Central memory CD8-positive, alpha-beta T cell (primary cell): ENCODE data around the gene KCNK18.
"Not testable (repeated sequence)": the region's sequence is repeated elsewhere in the genome, so short reads cannot be mapped to it uniquely, and the experiment has no call there.

ENCODE experiments used
- ATAC-seq: fragments of 150-1000 bp; cut with Tn5 transposase; replicated peaks from 2 replicates; pipeline ENCODE4 v1.10.0; 2022; ENCODE audit warnings: mild to moderate bottlenecking, moderate FRiP score, moderate number of reproducible peaks; ENCODE audit not compliant: poor library complexity, severe bottlenecking; ENCODE audit errors: extremely low read depth
- DNase-seq, 2 donors: peaks; one replicate each; pipeline ENCODE4 v3.0.0; 2021; ENCODE audit warnings: low spot score in 2 of 2
- H3K27ac Mint-ChIP-seq: one replicate; pipeline ENCODE4 v1.8.0; 2022; ENCODE audit warnings: low read depth, mild to moderate bottlenecking, moderate library complexity, mixed read lengths
- H3K27me3 Mint-ChIP-seq: one replicate; pipeline ENCODE4 v1.8.0; 2022; ENCODE audit warnings: mixed read lengths
- H3K36me3 Mint-ChIP-seq: one replicate; pipeline ENCODE4 v1.8.0; 2022; ENCODE audit warnings: mild to moderate bottlenecking, moderate library complexity, mixed read lengths; ENCODE audit not compliant: insufficient read depth
- H3K4me1 Mint-ChIP-seq: one replicate; pipeline ENCODE4 v1.8.0; 2022; ENCODE audit warnings: mixed read lengths
- H3K4me3 Mint-ChIP-seq: one replicate; pipeline ENCODE4 v1.8.0; 2022; ENCODE audit warnings: mild to moderate bottlenecking, moderate library complexity, mixed read lengths
- H3K9me3 Mint-ChIP-seq: one replicate; pipeline ENCODE4 v1.8.0; 2022; ENCODE audit warnings: mixed read lengths

KCNK18 gene

DNA sequence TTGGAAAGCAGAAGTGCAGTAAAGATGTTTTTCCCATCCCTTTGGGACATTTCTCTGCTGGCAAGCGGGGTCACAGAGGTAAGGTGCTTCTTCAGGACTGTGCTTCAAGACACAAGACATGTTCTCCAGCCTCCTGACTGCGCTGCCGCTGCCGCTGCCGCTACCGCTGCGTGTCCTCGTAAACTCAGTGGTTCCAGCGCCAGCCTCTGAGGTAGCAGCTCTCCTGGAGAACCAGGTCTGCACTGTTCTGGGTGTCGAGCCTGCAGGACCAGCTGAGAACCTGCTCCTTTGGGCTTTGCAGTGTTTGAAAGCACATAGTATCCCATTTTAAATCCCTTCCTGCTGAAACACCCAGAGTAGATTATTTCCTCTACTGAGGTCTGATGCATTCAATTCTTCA, 13.0 kb upstream of the KCNK18 start:
- peaks cover 36% of the 10 kb centered on the region for H3K27me3 Mint-ChIP-seq
- no peaks in the 10 kb centered on the region for H3K36me3 Mint-ChIP-seq
- DNase-seq (no peak), ATAC-seq (no peak)
- no peak overlapping the region for H3K4me3 Mint-ChIP-seq
- H3K27ac Mint-ChIP-seq, result no peak overlapping the region
- no peaks in the 10 kb centered on the region for H3K9me3 Mint-ChIP-seq
- H3K4me1 Mint-ChIP-seq, result no peaks in the 10 kb centered on the region

DNA sequence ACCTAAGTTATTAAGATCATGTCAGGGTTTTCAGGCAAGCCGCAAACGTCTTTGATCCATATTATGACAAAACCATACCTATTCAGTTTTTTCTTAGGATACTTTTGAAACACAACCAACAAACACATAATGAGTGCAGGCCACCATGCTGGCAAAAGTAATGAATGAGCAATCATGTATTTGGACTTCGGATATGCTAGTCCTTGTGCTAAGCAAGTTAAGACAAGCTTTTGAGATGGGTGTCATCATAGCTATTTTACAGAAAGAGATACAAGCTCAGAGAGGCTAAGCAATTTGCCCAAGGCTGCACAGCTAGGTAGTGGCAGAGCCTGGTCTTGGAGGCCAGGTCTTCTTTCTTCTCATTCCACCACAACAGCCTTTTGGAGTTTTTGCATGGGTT, 12.5 kb upstream of the KCNK18 start:
- ATAC-seq (no peak), DNase-seq (no peak)
- H3K27me3 Mint-ChIP-seq, result peaks cover 34% of the 10 kb centered on the region
- no peak overlapping the region for H3K4me3 Mint-ChIP-seq
- H3K27ac Mint-ChIP-seq, result no peak overlapping the region
- no peaks in the 10 kb centered on the region for H3K36me3 Mint-ChIP-seq
- peaks cover 4% of the 10 kb centered on the region for H3K9me3 Mint-ChIP-seq
- H3K4me1 Mint-ChIP-seq, result no peaks in the 10 kb centered on the region

DNA sequence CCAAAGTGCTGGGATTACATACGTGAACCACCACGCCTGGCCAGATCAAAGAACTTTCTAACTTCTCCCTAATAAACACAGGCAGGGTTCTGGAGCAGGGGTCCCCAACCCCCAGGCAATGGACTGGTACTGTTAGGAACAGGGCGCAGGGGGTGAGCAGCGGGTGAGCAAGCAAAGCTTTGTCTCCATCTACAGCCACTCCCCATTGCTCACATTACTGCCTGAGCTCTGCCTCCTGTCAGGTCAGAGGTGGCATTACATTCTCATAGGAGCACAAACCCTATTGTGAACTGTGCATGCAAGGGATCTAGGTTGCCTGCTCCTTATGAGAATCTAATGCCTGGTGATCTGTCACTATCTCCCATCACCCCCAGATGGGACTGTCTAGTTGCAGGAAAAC, 11.5 kb upstream of the KCNK18 start:
- not testable (repeated sequence) for ATAC-seq, H3K36me3 Mint-ChIP-seq, H3K4me1 Mint-ChIP-seq, DNase-seq, H3K27ac Mint-ChIP-seq, H3K9me3 Mint-ChIP-seq, H3K4me3 Mint-ChIP-seq
- peaks cover 24% of the 10 kb centered on the region for H3K27me3 Mint-ChIP-seq

DNA sequence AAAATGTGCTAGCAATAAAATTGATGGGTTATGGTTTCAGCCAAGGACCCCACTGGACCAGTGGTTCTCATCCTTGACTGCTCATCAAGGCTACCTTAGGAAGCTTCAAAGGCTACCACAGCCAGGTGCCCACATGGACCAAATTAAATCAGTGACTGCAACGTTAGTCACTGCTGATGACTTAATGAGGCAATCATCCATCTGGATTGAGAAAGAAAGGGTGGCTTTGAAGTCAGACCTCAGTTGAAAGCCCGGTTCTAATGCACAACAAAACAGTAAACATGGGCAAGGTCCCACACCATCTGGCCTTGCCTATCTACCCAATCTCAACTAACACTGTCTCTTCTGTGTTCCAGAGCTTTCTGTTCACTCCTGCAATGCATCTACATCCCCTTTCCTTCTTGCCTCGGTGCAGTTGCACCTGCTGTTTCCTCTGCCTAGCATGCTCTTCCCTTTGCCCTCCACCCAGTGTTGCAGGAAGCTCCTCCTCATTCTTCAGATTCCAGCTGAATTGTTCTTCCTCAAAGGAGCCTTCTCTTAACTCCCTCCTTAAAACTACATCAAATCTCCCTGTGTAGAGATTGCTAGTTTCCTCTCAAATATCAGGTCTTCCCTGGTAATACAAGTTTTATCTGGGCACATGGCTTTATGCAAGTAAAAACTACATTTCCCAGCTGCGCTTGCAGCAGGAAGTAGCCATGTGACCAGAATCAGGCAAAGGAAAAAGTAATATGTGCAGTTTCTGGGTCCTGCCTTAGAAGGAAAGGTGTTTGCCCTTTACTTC, 10.3 kb upstream of the KCNK18 start:
- H3K36me3 Mint-ChIP-seq, result no peaks in the 10 kb centered on the region
- ATAC-seq (no peak), DNase-seq (no peak)
- peaks cover 5% of the 10 kb centered on the region for H3K9me3 Mint-ChIP-seq
- H3K4me3 Mint-ChIP-seq, result no peak overlapping the region
- no peak overlapping the region for H3K27ac Mint-ChIP-seq
- no peaks in the 10 kb centered on the region for H3K4me1 Mint-ChIP-seq
- H3K27me3 Mint-ChIP-seq, result peaks cover 21% of the 10 kb centered on the region

DNA sequence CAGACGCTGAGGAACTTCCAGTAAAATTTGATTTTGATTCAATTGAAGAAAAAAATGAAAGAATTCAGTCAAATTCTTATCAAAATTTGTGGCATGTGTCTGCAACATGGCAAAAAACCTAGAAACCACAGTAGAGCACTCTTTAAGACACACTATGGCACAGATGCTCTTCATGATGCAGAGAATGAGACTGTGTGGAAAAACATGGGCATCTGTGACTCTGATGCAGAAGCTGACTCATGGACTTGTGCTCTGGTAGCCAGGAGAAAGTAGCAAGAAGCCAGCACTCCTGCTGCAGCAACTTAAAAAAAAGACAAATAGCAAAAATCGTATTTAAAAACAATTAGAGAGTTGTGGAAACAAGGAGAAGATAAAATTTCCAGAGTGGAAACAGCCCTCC, 8.9 kb upstream of the KCNK18 start:
- Mint-ChIP-seq H3K36me3 (no peaks in the 10 kb centered on the region), H3K4me3 (no peak overlapping the region), H3K4me1 (no peaks in the 10 kb centered on the region), H3K9me3 (peaks cover 5% of the 10 kb centered on the region), H3K27me3 (peaks cover 14% of the 10 kb centered on the region), H3K27ac (no peak overlapping the region)
- DNase-seq (no peak), ATAC-seq (no peak)

DNA sequence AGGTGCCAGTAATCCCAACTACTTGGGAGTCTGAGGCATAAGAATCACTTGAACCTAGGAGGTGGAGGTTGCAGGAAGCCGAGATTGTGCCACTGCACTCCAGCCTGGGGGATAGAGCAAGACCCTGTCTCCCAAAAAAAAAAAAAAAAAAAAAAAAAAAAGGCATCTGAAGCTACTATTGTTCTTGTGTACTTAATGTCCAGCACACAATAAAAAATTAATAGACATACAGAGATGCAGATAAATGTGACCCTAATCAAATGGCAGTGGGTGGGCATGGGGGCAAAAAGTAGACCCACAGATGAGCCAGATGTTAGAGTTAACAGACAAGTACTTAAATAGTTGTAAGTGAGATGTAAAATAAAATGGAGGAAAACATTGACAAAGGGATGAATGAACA, 7.7 kb upstream of the KCNK18 start:
- Mint-ChIP-seq H3K4me1 (no peaks in the 10 kb centered on the region), H3K27ac (no peak overlapping the region), H3K36me3 (no peaks in the 10 kb centered on the region), H3K27me3 (peaks cover 2% of the 10 kb centered on the region), H3K9me3 (peaks cover 5% of the 10 kb centered on the region), H3K4me3 (no peak overlapping the region)
- ATAC-seq, result no peak
- DNase-seq, result no peak

DNA sequence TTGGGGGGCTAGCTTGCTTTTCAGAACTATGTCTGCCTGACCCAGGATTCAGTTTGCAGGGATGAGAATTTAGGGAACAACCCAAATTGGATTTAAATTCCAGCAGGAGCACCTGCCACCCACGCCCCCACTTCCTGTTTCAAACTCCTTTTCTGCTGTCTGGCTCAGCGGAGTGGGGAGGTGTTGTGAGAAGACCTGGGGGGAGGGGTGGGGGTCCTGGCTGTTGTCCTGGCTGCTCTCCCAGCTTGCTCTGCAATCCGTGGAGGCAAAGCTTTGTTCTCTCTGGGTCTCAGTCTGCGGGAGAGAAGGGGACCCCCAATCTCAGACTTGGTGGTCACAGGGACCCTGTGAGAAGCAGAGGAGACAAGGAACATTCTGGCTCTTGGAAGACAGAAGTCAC, 799 bp downstream of the KCNK18 start:
- ATAC-seq (no peak), DNase-seq (no peak)
- Mint-ChIP-seq H3K36me3 (no peaks in the 10 kb centered on the region), H3K4me3 (no peak overlapping the region), H3K27me3 (no peaks in the 10 kb centered on the region), H3K27ac (no peak overlapping the region), H3K4me1 (no peaks in the 10 kb centered on the region), H3K9me3 (no peaks in the 10 kb centered on the region)

DNA sequence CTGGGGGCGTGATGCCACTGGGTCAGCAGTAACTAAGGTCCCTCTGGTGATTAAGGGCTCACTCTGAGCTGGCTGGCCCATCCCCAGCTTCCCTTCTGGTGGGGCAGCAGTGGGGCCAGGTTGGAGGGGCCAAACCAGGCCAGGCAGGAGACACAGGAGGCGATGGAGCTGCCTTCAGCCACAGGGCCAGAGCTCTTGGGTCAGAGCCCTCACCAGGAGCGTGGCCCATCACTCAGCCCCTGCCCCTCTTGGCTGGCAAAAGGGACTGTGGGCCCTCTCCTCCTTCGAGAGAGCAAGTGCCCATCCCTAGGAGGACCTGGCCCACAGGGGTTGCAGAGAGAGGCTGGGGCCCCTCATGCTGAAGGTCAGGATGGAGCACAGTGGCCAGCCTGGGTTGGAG, 4.5 kb downstream of the KCNK18 start:
- peaks cover 19% of the 10 kb centered on the region for H3K27me3 Mint-ChIP-seq
- ATAC-seq (no peak), DNase-seq (no peak)
- H3K27ac Mint-ChIP-seq, result no peak overlapping the region
- H3K4me1 Mint-ChIP-seq, result no peaks in the 10 kb centered on the region
- no peaks in the 10 kb centered on the region for H3K36me3 Mint-ChIP-seq
- H3K4me3 Mint-ChIP-seq, result no peak overlapping the region
- H3K9me3 Mint-ChIP-seq, result peaks cover 5% of the 10 kb centered on the region

DNA sequence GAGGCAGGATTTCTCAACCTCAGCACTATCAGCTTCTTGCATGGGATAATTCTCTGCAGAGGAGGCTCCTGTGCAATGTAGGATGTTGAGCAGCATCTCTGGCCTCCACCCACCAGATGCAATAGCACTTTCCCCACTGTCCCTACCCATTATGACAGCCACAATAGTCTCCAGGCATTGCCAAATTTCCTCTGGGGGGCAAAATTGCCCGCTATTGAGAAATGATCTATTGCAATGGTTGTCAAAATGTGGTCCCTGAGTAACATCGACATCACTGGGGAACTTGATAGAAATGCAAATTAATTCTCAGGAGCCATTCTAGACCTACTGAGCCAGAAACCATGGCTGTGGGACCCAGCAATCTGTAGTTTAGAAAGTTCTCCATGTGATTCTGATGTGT, 7.0 kb downstream of the KCNK18 start:
- no peak for DNase-seq
- Mint-ChIP-seq H3K4me1 (no peaks in the 10 kb centered on the region), H3K27me3 (peaks cover 44% of the 10 kb centered on the region), H3K27ac (no peak overlapping the region), H3K4me3 (no peak overlapping the region), H3K9me3 (peaks cover 5% of the 10 kb centered on the region), H3K36me3 (no peaks in the 10 kb centered on the region)
- ATAC-seq, result no peak

DNA sequence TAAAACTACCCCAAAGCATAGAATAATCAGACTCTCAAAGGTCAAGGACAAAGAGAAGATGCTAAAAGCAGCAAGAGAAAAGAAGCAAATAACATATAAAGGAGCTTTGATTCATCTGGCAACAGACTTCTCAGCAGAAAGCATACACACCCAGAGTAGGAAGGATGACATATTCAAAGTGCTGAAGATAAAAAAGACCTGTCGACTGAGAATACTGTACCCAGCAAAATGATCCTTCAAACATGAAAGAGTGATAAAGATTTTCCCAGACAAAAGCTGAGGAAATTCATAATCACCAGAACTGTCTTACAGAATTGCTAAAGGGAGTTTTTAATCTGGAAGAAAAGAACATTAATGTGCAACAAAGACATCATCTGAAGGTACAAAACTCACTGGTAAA, 14.9 kb downstream of the KCNK18 start:
- no peaks in the 10 kb centered on the region for H3K4me1 Mint-ChIP-seq
- DNase-seq (no peak), ATAC-seq (no peak)
- H3K27me3 Mint-ChIP-seq, result peaks cover 71% of the 10 kb centered on the region
- peaks cover 3% of the 10 kb centered on the region for H3K36me3 Mint-ChIP-seq
- no peak overlapping the region for H3K27ac Mint-ChIP-seq
- no peak overlapping the region for H3K4me3 Mint-ChIP-seq
- no peaks in the 10 kb centered on the region for H3K9me3 Mint-ChIP-seq

DNA sequence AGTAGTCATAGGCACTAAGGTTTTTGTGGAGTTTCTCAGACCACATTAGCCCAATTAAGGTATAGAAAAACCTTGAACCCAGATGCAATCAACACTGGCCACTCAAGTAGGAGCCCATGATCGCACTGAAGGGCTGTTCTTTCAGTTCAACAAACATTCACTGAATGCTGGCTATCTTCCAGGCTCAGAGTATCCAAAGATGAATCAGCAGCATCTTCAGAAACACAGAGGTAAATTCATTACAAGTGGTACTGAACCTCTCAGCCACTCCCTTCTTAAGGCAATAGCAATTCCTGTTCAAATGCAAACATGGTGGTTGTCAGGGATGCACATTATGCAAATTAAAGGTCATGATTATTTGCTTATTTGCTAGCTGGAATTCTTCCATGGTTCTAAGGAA, 17.1 kb downstream of the KCNK18 start:
- H3K27ac Mint-ChIP-seq, result no peak overlapping the region
- no peaks in the 10 kb centered on the region for H3K4me1 Mint-ChIP-seq
- peaks cover 49% of the 10 kb centered on the region for H3K27me3 Mint-ChIP-seq
- H3K36me3 Mint-ChIP-seq, result peaks cover 5% of the 10 kb centered on the region
- H3K4me3 Mint-ChIP-seq, result no peak overlapping the region
- no peak for DNase-seq
- no peaks in the 10 kb centered on the region for H3K9me3 Mint-ChIP-seq
- ATAC-seq, result no peak

DNA sequence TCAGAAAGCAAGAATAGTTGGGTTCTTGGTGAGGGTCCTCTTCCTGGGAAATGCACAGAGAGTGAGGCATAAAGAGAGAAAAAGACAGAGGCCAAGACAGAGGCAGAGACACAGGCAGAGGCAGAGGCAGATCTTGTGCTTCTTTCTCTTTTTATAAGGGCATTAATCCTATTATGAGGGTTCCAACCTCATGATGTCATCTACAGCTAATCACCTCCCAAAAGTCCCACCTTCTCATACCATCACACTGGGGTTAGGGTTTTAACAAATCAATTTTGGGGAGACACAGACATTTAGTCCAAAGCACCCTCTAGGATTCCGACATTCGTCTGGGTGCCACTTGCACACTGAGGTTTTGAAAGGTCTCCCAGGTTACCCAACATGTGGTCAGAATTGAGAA, 17.8 kb downstream of the KCNK18 start:
- ATAC-seq, result no peak
- no peaks in the 10 kb centered on the region for H3K9me3 Mint-ChIP-seq
- peaks cover 42% of the 10 kb centered on the region for H3K27me3 Mint-ChIP-seq
- no peaks in the 10 kb centered on the region for H3K4me1 Mint-ChIP-seq
- no peak overlapping the region for H3K27ac Mint-ChIP-seq
- H3K36me3 Mint-ChIP-seq, result peaks cover 7% of the 10 kb centered on the region
- no peak overlapping the region for H3K4me3 Mint-ChIP-seq
- no peak for DNase-seq

DNA sequence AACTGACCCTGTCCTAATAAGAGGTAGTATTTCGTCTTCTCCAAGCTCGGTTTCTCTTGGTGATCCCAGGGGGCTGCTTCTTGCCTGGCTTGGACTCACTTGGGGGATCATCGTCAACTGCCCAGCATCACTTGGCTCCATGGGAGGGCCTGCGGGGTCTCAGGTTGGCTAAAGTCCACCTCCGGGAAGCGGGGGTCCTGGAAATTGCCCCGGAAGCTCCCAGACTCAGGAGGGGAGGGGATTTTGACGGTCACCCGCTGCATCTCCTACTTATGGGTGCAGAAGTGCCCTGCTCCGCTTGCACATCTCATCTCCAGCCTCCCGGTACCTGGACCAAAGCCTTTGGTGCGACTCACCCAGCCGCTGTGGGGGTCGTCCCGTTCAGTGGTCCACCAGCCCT, 18.7 kb downstream of the KCNK18 start:
- ATAC-seq, result no peak
- no peak for DNase-seq
- H3K27ac Mint-ChIP-seq, result no peak overlapping the region
- H3K4me1 Mint-ChIP-seq, result no peaks in the 10 kb centered on the region
- no peaks in the 10 kb centered on the region for H3K9me3 Mint-ChIP-seq
- peak overlapping the region; percentile 73 for H3K4me3 Mint-ChIP-seq
- H3K27me3 Mint-ChIP-seq, result peaks cover 40% of the 10 kb centered on the region
- peaks cover 7% of the 10 kb centered on the region for H3K36me3 Mint-ChIP-seq
